Measurements from ENCODE around the gene DUOX2. TPM values are rescaled to one million over a fixed set of nuclear protein-coding genes. Genes with fewer than 3 reads are reported as not detected.

DUOX2 gene
- total RNA-seq (2022; extraction: Qiagen RNA extraction; ENCODE audit: low read depth) = 0.02 to 0.09 TPM (median 0.03 TPM) in 5 replicates

DNA sequence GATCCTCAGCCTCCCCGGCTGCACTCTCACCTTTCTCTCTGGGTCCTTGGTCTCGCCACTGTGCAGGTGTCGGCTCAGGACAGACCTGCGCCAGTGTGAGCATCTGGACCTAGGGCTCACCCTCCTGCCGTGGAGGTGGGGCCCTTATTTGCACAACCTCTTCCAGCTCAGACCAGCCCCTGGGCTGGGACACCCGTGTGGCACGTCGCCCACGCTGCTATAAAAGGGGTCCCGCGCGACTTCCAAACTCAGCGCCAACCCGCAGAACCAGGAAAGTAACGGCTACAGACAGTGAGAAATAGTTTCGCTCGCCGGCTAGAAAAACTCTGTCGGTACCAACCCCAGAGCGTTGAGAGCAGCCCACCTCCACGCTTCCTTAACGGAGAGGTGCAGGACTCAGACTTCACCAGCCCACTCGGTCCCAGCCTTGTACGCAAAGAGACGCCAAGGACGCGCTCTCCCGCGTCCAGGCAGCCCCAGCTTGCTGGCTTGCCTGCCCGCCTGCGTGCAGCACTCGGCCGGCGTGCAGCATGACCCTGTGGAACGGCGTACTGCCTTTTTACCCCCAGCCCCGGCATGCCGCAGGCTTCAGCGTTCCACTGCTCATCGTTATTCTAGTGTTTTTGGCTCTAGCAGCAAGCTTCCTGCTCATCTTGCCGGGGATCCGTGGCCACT lies at the start of gene DUOX2, which contains the start of gene DUOXA2:
Gene DUOX2, minus strand, starts transcription at position 97 of the 675 bp plus-strand sequence. CDS start 761 bp downstream, outside the sequence.
Gene DUOXA2, plus strand, starts transcription at position 251 of the 675 bp plus-strand sequence. Its CDS starts 280 bp downstream, at position 531.

DNA sequence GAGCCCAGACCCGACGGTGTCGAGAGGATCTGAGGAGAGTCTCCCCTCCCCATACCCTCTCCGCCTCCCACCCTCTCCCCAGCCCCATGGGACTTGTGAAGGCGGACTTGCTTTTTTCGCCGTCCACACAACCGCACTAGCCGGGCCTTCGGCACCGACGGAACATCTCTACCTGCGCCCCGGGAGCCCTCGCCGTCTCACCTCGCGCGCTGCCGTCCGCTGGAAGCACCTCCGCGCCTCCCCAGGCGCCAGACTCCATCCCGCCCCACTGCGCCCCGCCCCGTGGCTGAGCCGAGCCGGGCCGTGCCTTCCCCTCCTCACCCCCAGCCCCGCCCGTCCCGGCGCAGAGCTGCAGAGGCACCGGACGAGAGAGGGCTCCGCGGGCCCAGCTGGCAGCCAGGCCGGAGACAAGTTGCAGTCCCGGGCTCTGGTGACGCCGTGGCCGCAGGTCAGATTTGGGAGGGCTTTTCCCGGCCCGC lies 15.7 kb upstream of the DUOX2 start, which contains the start of the genes DUOX1 and DUOXA1:
Gene DUOX1, plus strand, starts transcription at position 344 of the 479 bp plus-strand sequence. CDS start 1,973 bp downstream, outside the sequence.
Gene DUOXA1, minus strand, starts transcription at position 229 of the 479 bp plus-strand sequence. CDS start 6,865 bp downstream, outside the sequence.

Other genes with a start within 250 kb of the DUOX2 start
- gene TERB2, start 157.5 kb downstream of the DUOX2 start, total RNA-seq (2022; extraction: Qiagen RNA extraction; ENCODE audit: low read depth) = not detected in 5 replicates
- gene SORD, start 91.0 kb downstream of the DUOX2 start, total RNA-seq (2022; extraction: Qiagen RNA extraction; ENCODE audit: low read depth) = 31.3 to 39.4 TPM (median 37.4 TPM) in 5 replicates
- not detected in 5 replicates for gene DUOXA2, start 154 bp upstream of the DUOX2 start, total RNA-seq (2022; extraction: Qiagen RNA extraction; ENCODE audit: low read depth)
- 0.09 to 0.26 TPM (median 0.16 TPM) in 4 of 5 replicates, not detected in the other for gene DUOXA1, start 15.7 kb upstream of the DUOX2 start, total RNA-seq (2022; extraction: Qiagen RNA extraction; ENCODE audit: low read depth)
- not detected in 5 replicates for gene DUOX1, start 15.8 kb upstream of the DUOX2 start, total RNA-seq (2022; extraction: Qiagen RNA extraction; ENCODE audit: low read depth)
- gene SHF, start 73.8 kb upstream of the DUOX2 start, total RNA-seq (2022; extraction: Qiagen RNA extraction; ENCODE audit: low read depth) = 0.63 to 1.4 TPM (median 0.76 TPM) in 5 replicates
- not detected in 5 replicates for gene SLC28A2, start 138.1 kb upstream of the DUOX2 start, total RNA-seq (2022; extraction: Qiagen RNA extraction; ENCODE audit: low read depth)